ENCODE data around the gene FHOD1. TPM values are rescaled to one million over a fixed set of nuclear protein-coding genes. Genes with fewer than 3 reads are reported as not detected.

The FHOD1 gene
- total and polyA plus RNA-seq, 2 experiments from 2014 or later, result 10.0 to 17.2 TPM

DNA sequence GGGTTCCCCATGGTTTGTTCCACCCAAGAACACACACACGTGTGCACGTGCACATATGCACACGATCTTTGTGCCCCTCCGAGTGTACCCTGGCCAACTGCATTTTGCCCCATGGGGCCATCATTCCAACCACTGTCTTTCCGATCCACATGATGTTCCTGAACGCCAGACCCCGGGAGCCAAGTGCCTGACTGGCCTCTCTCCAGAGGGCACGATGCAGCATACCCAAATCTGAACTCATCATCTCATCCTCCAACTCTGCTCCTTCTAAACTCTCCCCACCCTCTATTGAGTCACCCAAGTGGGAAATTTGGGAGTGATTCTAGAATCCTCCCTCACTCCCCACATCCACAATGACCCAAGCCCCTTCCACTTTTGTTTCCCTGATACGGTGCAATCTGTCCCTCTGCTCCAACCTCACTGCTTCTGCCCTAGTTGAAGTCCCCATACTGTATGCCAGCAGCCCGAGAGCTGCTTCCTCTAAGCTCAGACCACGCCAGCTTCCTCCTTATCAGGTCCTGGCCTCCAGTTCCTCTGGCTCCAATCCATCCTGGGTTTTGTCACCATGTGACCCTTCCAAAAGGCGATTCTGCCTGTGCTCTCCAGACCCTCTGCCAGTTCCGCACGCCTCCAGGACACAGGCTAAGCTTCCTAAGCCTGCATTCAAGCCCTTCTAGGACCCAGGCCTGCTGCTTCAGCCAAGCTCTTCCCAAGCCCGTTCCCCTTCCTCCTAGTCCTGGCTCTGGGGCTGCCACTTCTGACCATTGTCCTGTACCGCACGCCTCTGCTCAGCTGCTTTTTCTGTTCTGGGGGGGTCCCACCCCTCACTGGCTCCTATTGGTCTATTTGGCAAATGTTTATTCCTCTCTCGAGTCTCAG, 30.4 kb downstream of the FHOD1 start:
- Histone ChIP-seq H3K27me3 (no peaks in the 10 kb centered on the region), H3K79me2 (no peaks in the 10 kb centered on the region), H2AFZ (no peak overlapping the region), H3K36me3 (replicated peaks; ENCODE audit: insufficient read depth, low read depth) (no peaks in the 10 kb centered on the region), H3K4me3 (no peak overlapping the region), H3K9me2 (replicated peaks; ENCODE audit: insufficient read depth) (no peaks in the 10 kb centered on the region), H3K4me1 (ENCODE audit: insufficient read depth) (no peaks in the 10 kb centered on the region), H3K9me3 (ENCODE audit: low read depth) (no peaks in the 10 kb centered on the region), H4K20me1 (ENCODE audit: insufficient read depth, poor library complexity, severe bottlenecking) (no peaks in the 10 kb centered on the region), H3K27ac (no peak overlapping the region), H3K4me2 (no peak overlapping the region)
- no peak for DNase-seq (ENCODE audit: low spot score)
- 83% methylated on average over 18 of the region's 18 CpGs for WGBS (ENCODE audit: low lambda C conversion rate, missing lambda C conversion rate)
- TF ChIP-seq, protein P1, sequence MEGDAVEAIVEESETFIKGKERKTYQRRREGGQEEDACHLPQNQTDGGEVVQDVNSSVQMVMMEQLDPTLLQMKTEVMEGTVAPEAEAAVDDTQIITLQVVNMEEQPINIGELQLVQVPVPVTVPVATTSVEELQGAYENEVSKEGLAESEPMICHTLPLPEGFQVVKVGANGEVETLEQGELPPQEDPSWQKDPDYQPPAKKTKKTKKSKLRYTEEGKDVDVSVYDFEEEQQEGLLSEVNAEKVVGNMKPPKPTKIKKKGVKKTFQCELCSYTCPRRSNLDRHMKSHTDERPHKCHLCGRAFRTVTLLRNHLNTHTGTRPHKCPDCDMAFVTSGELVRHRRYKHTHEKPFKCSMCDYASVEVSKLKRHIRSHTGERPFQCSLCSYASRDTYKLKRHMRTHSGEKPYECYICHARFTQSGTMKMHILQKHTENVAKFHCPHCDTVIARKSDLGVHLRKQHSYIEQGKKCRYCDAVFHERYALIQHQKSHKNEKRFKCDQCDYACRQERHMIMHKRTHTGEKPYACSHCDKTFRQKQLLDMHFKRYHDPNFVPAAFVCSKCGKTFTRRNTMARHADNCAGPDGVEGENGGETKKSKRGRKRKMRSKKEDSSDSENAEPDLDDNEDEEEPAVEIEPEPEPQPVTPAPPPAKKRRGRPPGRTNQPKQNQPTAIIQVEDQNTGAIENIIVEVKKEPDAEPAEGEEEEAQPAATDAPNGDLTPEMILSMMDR (IDR thresholded peaks at IDR 0.05; ENCODE audit: poor library complexity), result no peak
- TF ChIP-seq EZH2 (IDR thresholded peaks at IDR 0.05; ENCODE audit: borderline replicate concordance) (no peak), EZH2phosphoT487 (IDR thresholded peaks at IDR 0.05; ENCODE audit: low read depth, severe bottlenecking, unreplicated experiment) (no peak)

GRCh38 chr16:67215706-67216105, 31.6 kb downstream of the FHOD1 start:
- Histone ChIP-seq H3K4me3 (no peak overlapping the region), H2AFZ (no peak overlapping the region), H3K4me2 (no peak overlapping the region), H3K27me3 (no peaks in the 10 kb centered on the region), H3K36me3 (replicated peaks; ENCODE audit: insufficient read depth, low read depth) (no peaks in the 10 kb centered on the region), H3K27ac (no peak overlapping the region), H3K79me2 (no peaks in the 10 kb centered on the region), H3K9me2 (replicated peaks; ENCODE audit: insufficient read depth) (no peaks in the 10 kb centered on the region), H4K20me1 (ENCODE audit: insufficient read depth, poor library complexity, severe bottlenecking) (no peaks in the 10 kb centered on the region), H3K4me1 (ENCODE audit: insufficient read depth) (no peaks in the 10 kb centered on the region), H3K9me3 (ENCODE audit: low read depth) (no peaks in the 10 kb centered on the region)
- WGBS (ENCODE audit: low lambda C conversion rate, missing lambda C conversion rate), result 83% methylated on average over 4 of the region's 5 CpGs
- TF ChIP-seq EZH2phosphoT487 (IDR thresholded peaks at IDR 0.05; ENCODE audit: low read depth, severe bottlenecking, unreplicated experiment), result no peak
- TF ChIP-seq, protein P1 (IDR thresholded peaks at IDR 0.05; ENCODE audit: poor library complexity), result no peak
- TF ChIP-seq EZH2 (IDR thresholded peaks at IDR 0.05; ENCODE audit: borderline replicate concordance), result no peak
- no peak for DNase-seq (ENCODE audit: low spot score)

GRCh38 chr16:67213197-67214019, 33.9 kb downstream of the FHOD1 start:
- Histone ChIP-seq H3K27ac (no peak overlapping the region), H3K79me2 (no peaks in the 10 kb centered on the region), H3K4me1 (ENCODE audit: insufficient read depth) (no peaks in the 10 kb centered on the region), H3K4me2 (no peak overlapping the region), H2AFZ (no peak overlapping the region), H3K9me2 (replicated peaks; ENCODE audit: insufficient read depth) (no peaks in the 10 kb centered on the region), H3K4me3 (no peak overlapping the region), H3K27me3 (no peaks in the 10 kb centered on the region), H4K20me1 (ENCODE audit: insufficient read depth, poor library complexity, severe bottlenecking) (no peaks in the 10 kb centered on the region), H3K9me3 (ENCODE audit: low read depth) (no peaks in the 10 kb centered on the region), H3K36me3 (replicated peaks; ENCODE audit: insufficient read depth, low read depth) (no peaks in the 10 kb centered on the region)
- DNase-seq (ENCODE audit: low spot score), result no peak
- WGBS (ENCODE audit: low lambda C conversion rate, missing lambda C conversion rate), result 86% methylated on average over 8 of the region's 8 CpGs
- no peak for TF ChIP-seq EZH2 (IDR thresholded peaks at IDR 0.05; ENCODE audit: borderline replicate concordance)

DNA sequence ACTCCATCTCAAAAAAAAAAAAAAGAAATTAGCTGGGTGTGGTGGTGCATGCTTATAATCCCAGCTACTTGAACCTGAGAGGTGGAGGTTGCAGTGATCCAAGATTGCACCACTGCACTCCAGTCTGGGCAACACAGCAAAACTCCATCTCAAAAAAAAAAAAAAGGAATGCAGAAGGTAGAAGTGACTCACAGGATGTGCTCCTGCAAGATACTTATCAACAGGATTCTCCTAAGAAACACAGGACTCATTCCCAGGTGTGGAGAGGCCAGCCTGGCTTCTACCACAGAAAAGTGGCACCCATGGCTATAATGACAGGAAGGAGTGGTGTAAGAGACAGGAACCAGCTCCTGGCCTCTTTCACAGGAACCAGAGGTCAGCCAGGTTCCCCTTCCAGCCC, 34.5 kb downstream of the FHOD1 start:
- no peaks in the 10 kb centered on the region for H3K79me2 ChIP-seq
- no peak overlapping the region for H3K27ac ChIP-seq
- no peak overlapping the region for H3K4me2 ChIP-seq
- no peak overlapping the region for H2AFZ ChIP-seq
- no peaks in the 10 kb centered on the region for H3K9me3 ChIP-seq (ENCODE audit: low read depth)
- TF ChIP-seq EZH2phosphoT487 (IDR thresholded peaks at IDR 0.05; ENCODE audit: low read depth, severe bottlenecking, unreplicated experiment) (no peak), EZH2 (IDR thresholded peaks at IDR 0.05; ENCODE audit: borderline replicate concordance) (no peak)
- TF ChIP-seq, protein P1 (IDR thresholded peaks at IDR 0.05; ENCODE audit: poor library complexity), result no peak
- no peak for DNase-seq (ENCODE audit: low spot score)
- H3K9me2 ChIP-seq (replicated peaks; ENCODE audit: insufficient read depth), result no peaks in the 10 kb centered on the region
- H3K36me3 ChIP-seq (replicated peaks; ENCODE audit: insufficient read depth, low read depth), result no peaks in the 10 kb centered on the region
- H3K4me3 ChIP-seq, result no peak overlapping the region
- H3K27me3 ChIP-seq, result no peaks in the 10 kb centered on the region
- no peaks in the 10 kb centered on the region for H4K20me1 ChIP-seq (ENCODE audit: insufficient read depth, poor library complexity, severe bottlenecking)
- no peaks in the 10 kb centered on the region for H3K4me1 ChIP-seq (ENCODE audit: insufficient read depth)
